ENCODE results near the gene UBA5.

- no peak for TF ChIP-seq GATA2 (IDR thresholded peaks at IDR 0.05; ENCODE audit: low read depth, low read length)
- no peak for TF ChIP-seq GATA3 (IDR thresholded peaks at IDR 0.05; ENCODE audit: low read depth, low read length)
These were observed 16.8 kb upstream of the UBA5 start for GRCh38 chr3:132643366-132643765.
